Limb (tissue), 2 donors: ENCODE data around the gene TWIST2.

Source experiments
- DNase-seq, 2 donors: peaks; one replicate each; pipeline ENCODE4 v3.0.0-alpha.2; 2016; ENCODE audit errors: extremely low spot score in 2 of 2

The TWIST2 gene

GRCh38 chr2:238838786-238839327 lies 9.0 kb upstream of the TWIST2 start:
- no peak for DNase-seq

- no peak for DNase-seq
These were observed 8.5 kb upstream of the TWIST2 start for GRCh38 chr2:238839428-238839827.

- DNase-seq: no peak
These were observed 6.2 kb upstream of the TWIST2 start for GRCh38 chr2:238841542-238842164.

- DNase-seq: no peak
These were observed 4.4 kb upstream of the TWIST2 start for GRCh38 chr2:238843476-238843875.

GRCh38 chr2:238845583-238846377 lies 2.1 kb upstream of the TWIST2 start:
- no peak for DNase-seq

- DNase-seq: no peak
These were observed 1.6 kb upstream of the TWIST2 start for GRCh38 chr2:238846378-238846627.

GRCh38 chr2:238846628-238847418 lies 1.1 kb upstream of the TWIST2 start:
- peak in 1 of 2 donors; percentile 63 for DNase-seq

- DNase-seq: no peak
These were observed 475 bp upstream of the TWIST2 start for GRCh38 chr2:238847419-238847801.

- DNase-seq: no peak
These were observed 748 bp downstream of the TWIST2 start for GRCh38 chr2:238848691-238848975.

GRCh38 chr2:238848976-238849853 lies 1.3 kb downstream of the TWIST2 start:
- peak in 1 of 2 donors; percentile 53 for DNase-seq

GRCh38 chr2:238850091-238850490 lies 2.2 kb downstream of the TWIST2 start:
- DNase-seq: no peak

- peak in 1 of 2 donors; percentile 14 for DNase-seq
These were observed 3.1 kb downstream of the TWIST2 start for GRCh38 chr2:238851026-238851425.

- no peak for DNase-seq
These were observed 3.9 kb downstream of the TWIST2 start for GRCh38 chr2:238851761-238852160.

- DNase-seq: no peak
These were observed 4.5 kb downstream of the TWIST2 start for GRCh38 chr2:238852206-238852869.

GRCh38 chr2:238853218-238853617 lies 5.3 kb downstream of the TWIST2 start:
- no peak for DNase-seq

- no peak for DNase-seq
These were observed 5.8 kb downstream of the TWIST2 start for GRCh38 chr2:238853721-238854120.

- DNase-seq: no peak
These were observed 6.4 kb downstream of the TWIST2 start for GRCh38 chr2:238854246-238854645.

- no peak for DNase-seq
These were observed 6.9 kb downstream of the TWIST2 start for GRCh38 chr2:238854699-238855229.

GRCh38 chr2:238855299-238855698 lies 7.4 kb downstream of the TWIST2 start:
- DNase-seq: no peak

GRCh38 chr2:238855891-238856580 lies 8.2 kb downstream of the TWIST2 start:
- DNase-seq: no peak
